KMS-11 (cell line): ENCODE data around the gene MIPOL1.

Experiments
- H2AFZ ChIP-seq: fragments of 200-600 bp; sonication (generic); 2 replicates; pipeline ENCODE4 v1.6.1; 2016; ENCODE audit warnings: antibody characterized with exemption, mixed run types, low read depth
- H3K27ac ChIP-seq: fragments of 200-600 bp; sonication (generic); 2 replicates; pipeline ENCODE4 v1.6.1; 2016; ENCODE audit warnings: mild to moderate bottlenecking, mixed run types
- H3K27me3 ChIP-seq: fragments of 200-600 bp; sonication (generic); 2 replicates; pipeline ENCODE4 v1.6.1; 2017; ENCODE audit warnings: mild to moderate bottlenecking, low read depth, mixed run types, moderate library complexity; ENCODE audit not compliant: insufficient read depth
- H3K36me3 ChIP-seq: fragments of 200-600 bp; sonication (generic); 2 replicates; pipeline ENCODE4 v1.6.1; 2017; ENCODE audit warnings: mild to moderate bottlenecking, mixed run types; ENCODE audit not compliant: insufficient read depth
- H3K4me1 ChIP-seq: fragments of 200-600 bp; sonication (generic); 2 replicates; pipeline ENCODE4 v1.6.1; 2016; ENCODE audit warnings: mild to moderate bottlenecking, low read depth, mixed run types; ENCODE audit not compliant: poor library complexity, severe bottlenecking
- H3K4me2 ChIP-seq: fragments of 200-600 bp; sonication (generic); 2 replicates; pipeline ENCODE4 v1.7.0; 2016; ENCODE audit warnings: mild to moderate bottlenecking, mixed run types
- H3K4me3 ChIP-seq: fragments of 200-600 bp; sonication (generic); IDR thresholded peaks from 2 replicates; pipeline ENCODE4 v1.6.1; 2017; ENCODE audit warnings: low read depth, low read length, mixed read lengths; ENCODE audit not compliant: insufficient read depth
- H3K79me2 ChIP-seq: fragments of 200-600 bp; sonication (generic); 2 replicates; pipeline ENCODE4 v1.6.1; 2016; ENCODE audit warnings: low read depth, mixed run types; ENCODE audit not compliant: insufficient read depth
- H3K9ac ChIP-seq: fragments of 200-600 bp; sonication (generic); 2 replicates; pipeline ENCODE4 v1.6.1; 2016; ENCODE audit warnings: mild to moderate bottlenecking, mixed run types
- H4K20me1 ChIP-seq: fragments of 200-600 bp; sonication (generic); 2 replicates; pipeline ENCODE4 v1.6.1; 2016; ENCODE audit warnings: mild to moderate bottlenecking, mixed run types; ENCODE audit not compliant: insufficient read depth
- CTCF ChIP-seq: fragments of 200-600 bp; sonication (generic); conservative IDR thresholded peaks from 2 replicates; pipeline ENCODE4 v1.6.1; 2017; ENCODE audit warnings: low read depth, mild to moderate bottlenecking, antibody characterized with exemption, low read length, moderate library complexity, mixed read lengths

Gene MIPOL1

GRCh38 chr14:37399517-37399916, 201.8 kb downstream of the MIPOL1 start:
- H3K4me3 ChIP-seq, result no peak overlapping the region
- H3K36me3 ChIP-seq, result no peaks in the 10 kb centered on the region
- H4K20me1 ChIP-seq, result no peaks in the 10 kb centered on the region
- H3K27ac ChIP-seq, result no peak overlapping the region
- H3K4me2 ChIP-seq, result no peak overlapping the region
- no peaks in the 10 kb centered on the region for H3K27me3 ChIP-seq
- no peak overlapping the region for H3K9ac ChIP-seq
- peaks cover 16% of the 10 kb centered on the region for H3K4me1 ChIP-seq
- H2AFZ ChIP-seq, result no peak overlapping the region
- H3K79me2 ChIP-seq, result no peaks in the 10 kb centered on the region
- TF ChIP-seq CTCF, result no peak

GRCh38 chr14:37401093-37401492, 203.4 kb downstream of the MIPOL1 start:
- TF ChIP-seq CTCF, result no peak
- Histone ChIP-seq H3K9ac (no peak overlapping the region), H3K79me2 (no peaks in the 10 kb centered on the region), H3K27ac (no peak overlapping the region), H4K20me1 (no peaks in the 10 kb centered on the region), H3K36me3 (no peaks in the 10 kb centered on the region), H3K27me3 (no peaks in the 10 kb centered on the region), H3K4me3 (no peak overlapping the region), H2AFZ (no peak overlapping the region), H3K4me1 (peaks cover 16% of the 10 kb centered on the region), H3K4me2 (no peak overlapping the region)

- TF ChIP-seq CTCF, result no peak
- Histone ChIP-seq H2AFZ (no peak overlapping the region), H3K9ac (no peak overlapping the region), H3K4me2 (no peak overlapping the region), H3K27ac (no peak overlapping the region), H3K27me3 (no peaks in the 10 kb centered on the region), H3K36me3 (no peaks in the 10 kb centered on the region), H3K4me1 (no peaks in the 10 kb centered on the region), H3K4me3 (no peak overlapping the region), H4K20me1 (no peaks in the 10 kb centered on the region), H3K79me2 (no peaks in the 10 kb centered on the region)
These were observed 205.9 kb downstream of the MIPOL1 start for GRCh38 chr14:37403626-37404025.

DNA sequence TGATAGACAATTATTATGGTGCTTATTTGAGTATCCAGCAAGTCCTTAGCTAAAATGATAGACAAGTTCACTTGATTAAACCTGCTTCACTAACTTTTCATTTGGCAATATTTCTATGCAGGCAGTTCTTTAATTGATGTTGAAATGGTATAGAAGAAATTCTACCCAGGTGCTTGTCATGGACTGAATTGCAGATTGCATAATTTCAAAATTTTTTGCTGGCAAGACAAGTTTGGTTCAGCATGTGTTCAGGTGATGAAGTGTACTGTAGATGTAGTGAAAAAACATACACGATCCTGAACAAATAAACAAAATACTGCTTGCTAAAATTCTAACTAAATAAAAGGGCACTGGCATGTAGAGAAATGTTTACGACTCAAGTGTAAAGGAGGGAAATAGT, 208.4 kb downstream of the MIPOL1 start:
- Histone ChIP-seq H3K27me3 (no peaks in the 10 kb centered on the region), H3K4me1 (no peaks in the 10 kb centered on the region), H3K4me2 (no peak overlapping the region), H4K20me1 (no peaks in the 10 kb centered on the region), H3K27ac (no peak overlapping the region), H3K4me3 (no peak overlapping the region), H3K9ac (no peak overlapping the region), H2AFZ (no peak overlapping the region), H3K79me2 (no peaks in the 10 kb centered on the region), H3K36me3 (no peaks in the 10 kb centered on the region)
- TF ChIP-seq CTCF, result no peak
